Fibroblast of skin of scalp (primary cell): ENCODE data around the gene HOXA10.

ENCODE experiments used
- DNase-seq: peaks from one replicate; pipeline ENCODE4 v3.0.0-alpha.2; 2013

Gene HOXA10

DNA sequence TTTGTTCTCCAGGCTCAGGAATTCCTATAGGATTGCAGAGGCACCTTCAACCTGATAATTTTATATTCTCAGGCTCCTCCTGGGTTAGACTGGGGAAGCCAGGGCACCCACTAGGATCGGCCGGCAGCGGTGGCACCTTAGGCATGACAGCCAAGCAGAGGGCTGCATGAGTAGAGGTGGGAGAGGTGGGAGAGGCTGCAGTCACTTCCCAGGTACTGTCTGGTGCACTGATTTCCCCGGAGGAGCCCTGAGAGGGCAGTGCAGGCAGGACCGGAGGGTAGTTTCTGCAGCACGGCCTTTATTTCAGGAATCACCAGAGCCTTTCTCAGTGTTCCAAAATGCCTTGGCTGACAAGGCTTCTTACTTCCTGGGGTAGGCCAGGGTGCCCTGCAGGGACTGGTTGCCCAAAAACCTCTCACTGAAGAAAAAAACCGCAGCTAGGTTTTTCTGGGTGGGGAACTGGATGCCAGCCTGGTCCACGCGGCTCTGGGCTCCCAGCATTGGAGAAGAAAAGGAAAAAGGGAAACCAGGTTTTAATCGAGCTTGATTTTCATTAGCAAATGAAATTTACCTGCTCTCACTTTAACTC lies 29.3 kb upstream of the HOXA10 start:
- no peak for DNase-seq

DNA sequence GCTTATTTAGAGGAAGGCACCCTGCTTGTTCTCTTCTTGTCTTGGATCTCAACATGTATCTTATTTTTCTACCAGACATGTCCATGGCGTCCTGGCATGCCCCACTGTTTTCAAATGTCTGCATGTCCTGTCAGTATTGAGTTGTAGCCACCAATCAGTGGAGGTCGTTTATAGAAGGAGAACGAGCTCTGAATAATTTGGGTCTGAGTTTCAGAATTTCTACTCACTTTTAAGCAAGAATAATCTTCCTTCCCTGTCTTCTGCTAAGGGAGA lies 28.7 kb upstream of the HOXA10 start:
- no peak for DNase-seq

DNA sequence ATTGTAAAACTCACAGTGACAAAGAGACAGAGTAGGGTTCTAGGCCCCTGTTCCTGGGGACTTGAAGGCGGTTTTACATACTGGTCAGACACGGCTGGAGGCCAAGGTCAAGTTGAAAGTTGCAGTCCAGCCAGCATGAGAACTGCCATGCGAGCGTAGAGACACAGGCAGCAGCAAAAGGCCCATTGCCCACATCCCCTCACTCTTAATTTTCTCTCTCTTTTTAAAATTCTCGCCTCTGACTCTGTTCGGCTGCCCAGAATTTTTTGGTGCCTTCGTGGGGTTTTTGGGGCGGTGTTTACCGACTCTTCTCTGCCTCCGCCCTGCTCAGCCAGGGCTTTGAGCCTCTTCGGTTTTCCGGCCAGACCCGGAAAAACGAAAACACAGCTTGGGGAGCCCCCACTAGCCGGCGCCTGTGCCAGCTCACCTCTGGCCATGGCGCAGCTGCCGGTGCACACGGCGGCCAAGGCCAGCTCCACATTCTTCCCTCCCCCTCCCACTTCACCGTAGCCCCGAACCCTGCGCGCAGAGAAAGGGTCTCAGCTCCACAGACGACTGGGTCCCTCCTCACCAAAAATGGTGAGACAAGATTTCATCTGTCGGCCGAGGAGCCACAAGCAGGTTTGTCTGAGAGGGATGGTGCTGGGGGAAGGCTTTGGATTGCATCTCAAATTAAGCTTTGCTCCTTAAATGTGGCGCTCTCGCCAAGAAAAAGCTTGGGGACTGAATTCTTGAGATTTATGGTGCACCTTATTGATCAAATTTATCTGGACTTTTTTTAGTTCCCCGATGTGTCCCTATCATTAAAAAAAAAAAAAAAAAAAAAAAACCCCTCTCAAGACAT lies 28.1 kb upstream of the HOXA10 start:
- DNase-seq: no peak

DNA sequence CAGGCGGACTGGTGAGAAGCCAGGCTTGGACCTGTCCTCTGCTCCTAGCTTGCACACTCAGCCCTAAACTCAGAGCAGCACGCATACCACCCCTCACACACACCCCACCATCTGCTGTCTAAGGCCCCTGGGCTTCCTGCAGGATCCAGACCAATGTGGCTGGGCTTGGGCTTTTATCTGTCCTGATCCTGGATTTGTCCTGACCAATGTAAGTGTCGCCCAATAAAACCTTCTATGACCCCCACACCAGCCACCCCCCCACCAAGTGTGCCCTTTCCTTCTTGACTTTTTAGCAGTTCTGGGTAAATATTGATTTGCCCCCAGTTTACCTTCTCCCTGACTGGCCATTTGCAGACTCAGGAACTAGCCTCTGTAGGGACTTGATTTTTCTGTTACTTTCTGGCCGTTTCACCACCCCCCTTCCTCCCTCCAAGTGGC lies 27.5 kb upstream of the HOXA10 start:
- no peak for DNase-seq

- no peak for DNase-seq
These were observed 26.9 kb upstream of the HOXA10 start for GRCh38 chr7:27200761-27201579.

DNA sequence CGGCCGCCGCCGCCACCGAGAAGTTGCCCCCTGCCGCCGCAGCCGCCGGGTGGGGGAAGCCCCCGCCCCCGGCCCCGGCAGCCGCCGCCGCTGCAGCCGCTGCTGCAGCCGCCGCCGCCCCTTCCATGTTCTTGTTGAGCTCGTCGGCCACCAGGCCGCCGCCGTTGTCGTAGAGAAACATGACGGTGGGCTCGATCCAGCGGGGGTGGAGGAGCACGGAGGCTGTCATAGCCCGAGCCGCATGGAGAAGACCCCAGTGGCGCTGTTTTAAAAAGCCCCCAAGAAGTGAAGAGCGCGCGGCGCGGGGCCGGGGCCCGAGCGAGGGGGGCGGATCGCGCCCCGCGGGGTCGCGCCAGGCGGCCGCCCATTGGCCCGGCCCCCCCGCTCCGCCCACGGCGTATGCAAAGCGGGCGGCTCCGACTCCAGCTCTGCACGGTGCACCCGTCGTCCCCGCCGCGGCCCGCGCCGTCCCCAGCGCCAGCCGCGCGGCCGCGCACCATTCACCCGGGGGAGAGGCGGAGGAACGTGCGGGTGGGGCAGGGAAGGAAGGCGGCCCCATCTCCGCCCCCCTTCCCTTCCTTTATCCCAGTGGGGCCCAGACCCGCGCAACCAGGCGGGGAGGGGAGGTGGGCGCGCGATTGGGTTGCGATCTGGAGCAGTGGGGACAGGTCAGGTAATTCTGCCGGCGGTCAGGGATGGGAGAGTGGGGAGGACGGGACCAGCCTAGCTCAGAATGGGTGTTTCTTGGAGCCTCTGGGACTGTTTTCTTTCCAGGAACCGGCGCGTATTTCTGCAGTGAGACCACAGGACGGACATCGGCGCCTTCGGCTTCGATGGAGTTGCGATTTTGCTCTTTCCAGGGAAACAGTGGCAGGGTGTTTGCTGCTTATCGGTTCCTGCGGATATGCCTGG lies 26.0 kb upstream of the HOXA10 start, which contains the start of gene HOXA13:
HOXA13 (minus strand) TSS at position 243 of the 912 bp plus-strand sequence; CDS start at position 229, 14 bp downstream.
- DNase-seq: no peak

DNA sequence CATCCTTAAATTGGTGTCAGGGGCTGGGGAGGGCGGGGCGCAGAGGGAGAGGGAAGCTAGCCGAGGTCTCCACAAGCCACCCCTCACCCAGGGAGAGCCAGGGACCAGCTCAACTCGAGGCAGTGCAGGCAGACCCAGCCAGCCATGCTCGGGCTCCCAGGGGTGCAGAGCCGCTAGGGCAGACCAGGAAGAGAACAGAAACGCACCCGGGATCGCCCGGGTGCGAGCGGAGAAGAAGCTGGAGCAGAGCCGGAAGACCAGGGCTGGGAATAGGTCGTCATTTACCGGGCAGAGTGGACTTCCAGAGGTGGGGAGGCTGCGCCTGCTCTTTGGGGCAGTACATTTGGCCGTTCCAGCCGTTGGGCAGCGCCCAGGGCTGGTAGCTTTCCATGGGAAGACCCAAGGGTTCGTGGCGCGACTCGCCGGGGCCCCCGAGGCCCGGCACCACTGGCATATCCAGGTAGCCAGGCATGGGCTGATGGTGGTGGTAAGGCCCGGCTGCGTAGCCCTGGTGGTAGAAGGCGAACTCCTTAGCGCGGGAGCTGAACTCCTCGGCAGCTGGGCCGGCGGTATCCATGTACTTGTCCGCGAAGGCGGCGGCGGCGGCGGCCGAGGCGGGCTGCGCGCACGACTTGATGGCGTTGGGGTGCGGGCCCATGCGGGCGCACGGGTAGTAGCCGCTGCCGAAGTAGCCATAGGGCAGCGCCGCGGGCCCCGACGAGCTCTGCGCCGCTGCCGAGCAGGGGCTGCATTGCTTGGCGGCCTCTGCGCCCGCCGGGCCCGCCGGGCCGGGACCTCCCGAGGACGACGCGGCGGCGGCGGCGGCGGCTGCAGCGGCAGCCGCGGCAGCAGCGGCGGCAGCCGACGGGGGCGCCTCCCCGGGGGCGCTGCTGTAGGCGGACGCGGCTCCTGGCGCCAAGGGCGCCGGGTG lies 25.0 kb upstream of the HOXA10 start:
- no peak for DNase-seq

- no peak for DNase-seq
These were observed 24.2 kb upstream of the HOXA10 start for GRCh38 chr7:27198138-27198841.

GRCh38 chr7:27197137-27198042 lies 23.3 kb upstream of the HOXA10 start:
- no peak for DNase-seq

DNA sequence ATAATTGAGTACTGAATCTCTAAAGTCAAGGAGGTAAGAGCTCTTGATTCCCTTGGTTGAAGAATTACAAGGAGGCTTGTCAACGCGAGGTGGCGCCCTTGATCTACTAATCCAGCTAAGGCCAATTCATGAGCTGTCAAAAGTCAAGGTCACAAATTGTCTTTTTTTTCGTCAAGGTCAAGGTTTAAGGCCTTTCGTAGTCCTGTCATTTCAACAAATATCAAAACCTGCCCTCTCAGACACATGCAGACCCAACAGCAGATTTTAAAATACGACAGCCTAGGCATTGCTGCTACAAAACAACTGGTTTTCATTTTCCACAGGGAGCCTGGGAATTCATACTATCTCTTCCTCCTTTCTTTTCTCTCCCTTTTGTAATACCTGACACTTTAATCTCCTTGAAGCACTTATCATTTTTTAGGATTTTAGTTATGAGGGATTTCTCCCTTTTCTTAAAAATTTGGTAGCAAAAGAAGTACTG lies 22.2 kb upstream of the HOXA10 start:
- DNase-seq: peak; percentile 57

DNA sequence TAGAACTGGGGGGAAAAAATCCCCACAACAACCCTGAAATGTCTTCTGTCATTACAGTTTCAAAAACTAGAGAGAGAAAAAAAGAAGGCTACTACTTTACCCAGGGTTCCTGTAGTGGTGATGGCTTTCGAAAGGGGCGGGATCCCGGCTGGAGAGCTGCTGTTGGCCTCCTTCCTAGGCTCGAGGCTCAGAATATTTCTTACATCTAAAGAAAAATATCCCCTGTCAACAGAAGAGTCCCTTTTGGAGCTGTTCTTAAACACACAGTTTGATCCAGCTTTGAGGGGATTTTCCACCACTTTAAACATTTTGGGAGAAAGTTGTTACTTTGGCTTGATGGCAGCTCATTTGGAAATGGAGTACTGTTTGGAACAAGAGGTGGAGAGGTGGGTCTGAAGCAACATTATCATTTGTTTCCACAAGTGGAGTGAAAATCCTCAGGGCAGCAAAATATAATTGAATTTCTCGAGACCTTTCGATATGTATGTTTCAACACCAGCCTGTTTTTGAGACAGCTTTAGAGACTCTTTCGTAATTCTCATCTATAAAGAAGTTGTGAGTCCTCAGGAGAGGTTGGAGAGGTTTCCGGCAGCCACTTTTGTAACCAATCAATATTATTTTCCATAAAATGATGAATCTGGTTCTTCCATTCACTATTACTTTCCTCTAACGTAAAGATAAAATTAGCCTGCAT lies 20.7 kb upstream of the HOXA10 start:
- DNase-seq: no peak

GRCh38 chr7:27194002-27194352 lies 19.9 kb upstream of the HOXA10 start:
- no peak for DNase-seq

GRCh38 chr7:27193335-27194001 lies 19.3 kb upstream of the HOXA10 start:
- DNase-seq: no peak

- DNase-seq: no peak
These were observed 18.6 kb upstream of the HOXA10 start for GRCh38 chr7:27192546-27193334.

DNA sequence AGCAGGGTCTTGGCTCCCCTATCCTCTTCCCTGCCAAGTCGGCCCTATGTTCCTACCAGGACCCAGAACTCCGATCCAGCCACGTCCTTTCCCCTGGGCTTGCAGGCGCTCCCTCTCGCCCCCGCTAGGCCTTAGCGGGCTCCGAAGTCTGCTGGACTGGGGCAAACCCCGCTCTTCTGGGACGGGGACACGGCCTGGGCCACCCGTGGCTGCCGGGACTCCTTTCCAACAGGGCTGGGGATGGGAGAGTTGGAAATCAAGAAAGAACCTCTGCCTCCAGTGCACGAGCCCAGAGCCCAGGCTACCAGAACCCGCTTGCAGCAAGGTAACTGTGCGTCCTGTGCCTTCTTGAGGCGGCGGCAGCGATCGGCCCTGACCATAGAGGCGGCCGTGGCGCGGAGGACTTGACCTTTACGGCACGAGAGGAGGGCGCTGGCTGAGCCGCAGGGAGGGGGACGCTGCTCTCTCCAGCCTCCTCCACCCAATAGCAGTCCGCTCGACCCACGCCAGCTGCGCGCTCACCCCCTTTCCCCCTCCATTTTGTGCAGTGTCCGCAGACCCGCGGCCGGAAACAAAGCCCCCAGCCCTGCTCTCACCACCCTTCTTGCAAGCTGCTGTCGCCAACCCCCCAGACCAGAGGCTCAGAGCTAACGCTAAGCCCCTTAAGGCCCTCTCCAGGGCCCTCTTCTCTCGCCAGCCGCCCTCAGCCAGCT lies 17.9 kb upstream of the HOXA10 start:
- no peak for DNase-seq

- no peak for DNase-seq
These were observed 17.1 kb upstream of the HOXA10 start for GRCh38 chr7:27191161-27191731.
